ENCODE results near the gene DAAM2. TPM values are rescaled to one million over a fixed set of nuclear protein-coding genes. Genes with fewer than 3 reads are reported as not detected.

DAAM2 gene
- total and polyA plus RNA-seq, 2 donors (not counting 3 experiments of a cell fraction or from before 2014, with no cell fraction given), result 0.42 to 0.44 TPM

DNA sequence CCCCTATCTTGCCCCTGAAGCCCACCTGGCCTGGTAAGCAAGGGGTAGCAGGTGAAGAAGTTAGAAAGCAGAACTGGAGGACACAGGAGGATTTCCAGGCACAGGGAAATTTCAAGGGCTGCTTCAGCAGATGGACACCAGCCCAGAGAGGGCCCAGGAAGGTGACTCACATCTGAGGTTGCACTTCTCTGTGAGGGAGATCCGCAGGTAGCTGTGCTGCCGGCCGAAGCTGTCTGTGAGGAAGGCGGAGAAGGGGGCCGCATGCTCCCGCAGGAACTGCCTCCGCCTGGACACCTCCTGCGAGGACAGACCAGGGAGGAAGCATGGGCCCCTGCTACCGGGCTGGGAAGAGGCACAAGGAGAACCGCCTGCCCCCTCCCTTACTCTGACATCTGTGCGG lies 135.0 kb downstream of the DAAM2 start:
- Histone ChIP-seq H3K4me1 (ENCODE audit: control insufficient read depth, extremely low read depth, insufficient read depth, low read length) (no peaks in the 10 kb centered on the region), H3K9me1 (replicated peaks; ENCODE audit: control insufficient read depth, extremely low read depth, insufficient read depth, low read length) (no peaks in the 10 kb centered on the region), H3K36me3 (ENCODE audit: control insufficient read depth in 2 of 2, extremely low read depth in 1 of 2, insufficient read depth in 2 of 2, low read length in 2 of 2) (peaks cover 0 to 2% of the 10 kb centered on the region in 2 experiments), H3K9ac (replicated peaks; ENCODE audit: extremely low read depth, insufficient read depth, low read length) (no peak overlapping the region), H3K27ac (ENCODE audit: insufficient read depth, low read depth, low read length) (no peak overlapping the region), H3K4me2 (ENCODE audit: insufficient read depth, low read length) (no peak overlapping the region), H3K27me3 (ENCODE audit: control insufficient read depth in 2 of 2, insufficient read depth in 2 of 2, low read length in 2 of 2) (no peaks in the 10 kb centered on the region), H2AFZ (ENCODE audit: low read depth, low read length) (no peak overlapping the region), H3K9me3 (replicated peaks; ENCODE audit: control insufficient read depth, insufficient read depth, low read length) (no peaks in the 10 kb centered on the region), H3K4me3 (replicated peaks in 1 of 3; ENCODE audit: insufficient read depth in 1 of 3, low read depth in 1 of 3, low read length in 3 of 3) (no peak overlapping the region), H3K79me2 (ENCODE audit: control insufficient read depth, insufficient read depth, low read length) (no peaks in the 10 kb centered on the region), H4K20me1 (replicated peaks; ENCODE audit: control insufficient read depth, extremely low read depth, insufficient read depth, low read length) (no peaks in the 10 kb centered on the region)
- dilution Hi-C loops (cut with MboI; ENCODE audit: extremely low pct_ligation_motif_present, low sequenced_read_pairs), result no loop called here
- DNase-seq (ENCODE audit: low read depth, low spot score) (no peak), FAIRE-seq (no peak)
- ChIA-PET CTCF (no interaction called here), POLR2A (no interaction called here)
- BruUV-seq (replicated peaks), result no TSS peak
- intact Hi-C loops (cut with micrococcal nuclease), result no loop called here
- TF ChIP-seq MYC (IDR thresholded peaks at IDR 0.05; ENCODE audit: low read depth, low read length), result no peak
- no peak for TF ChIP-seq JUN (IDR thresholded peaks at IDR 0.05; ENCODE audit: borderline replicate concordance, insufficient read depth, insufficient read length, low read depth)
- TF ChIP-seq EZH2 (IDR thresholded peaks at IDR 0.05; ENCODE audit: borderline replicate concordance, low read depth, low read length, severe bottlenecking), result no peak

GRCh38 chr6:39929039-39929732 lies 137.0 kb downstream of the DAAM2 start:
- POLR2A ChIA-PET, result no interaction called here

More at GRCh38 chr6:39929039-39929732, 137.0 kb downstream of the DAAM2 start:
- FAIRE-seq, result no peak
- Histone ChIP-seq H3K27ac (ENCODE audit: insufficient read depth, low read depth, low read length) (no peak overlapping the region), H3K4me3 (replicated peaks in 1 of 3; ENCODE audit: insufficient read depth in 1 of 3, low read depth in 1 of 3, low read length in 3 of 3) (no peak overlapping the region), H3K27me3 (ENCODE audit: control insufficient read depth in 2 of 2, insufficient read depth in 2 of 2, low read length in 2 of 2) (no peaks in the 10 kb centered on the region), H3K9me3 (replicated peaks; ENCODE audit: control insufficient read depth, insufficient read depth, low read length) (no peaks in the 10 kb centered on the region), H3K4me2 (ENCODE audit: insufficient read depth, low read length) (no peak overlapping the region), H3K9me1 (replicated peaks; ENCODE audit: control insufficient read depth, extremely low read depth, insufficient read depth, low read length) (no peaks in the 10 kb centered on the region), H2AFZ (ENCODE audit: low read depth, low read length) (no peak overlapping the region), H3K4me1 (ENCODE audit: control insufficient read depth, extremely low read depth, insufficient read depth, low read length) (peaks cover 5% of the 10 kb centered on the region), H3K79me2 (ENCODE audit: control insufficient read depth, insufficient read depth, low read length) (no peaks in the 10 kb centered on the region), H3K36me3 (ENCODE audit: control insufficient read depth in 2 of 2, extremely low read depth in 1 of 2, insufficient read depth in 2 of 2, low read length in 2 of 2) (peaks cover 0 to 2% of the 10 kb centered on the region in 2 experiments), H4K20me1 (replicated peaks; ENCODE audit: control insufficient read depth, extremely low read depth, insufficient read depth, low read length) (no peaks in the 10 kb centered on the region), H3K9ac (replicated peaks; ENCODE audit: extremely low read depth, insufficient read depth, low read length) (no peak overlapping the region)
- CTCF ChIA-PET, result no interaction called here
- dilution Hi-C loops (cut with MboI; ENCODE audit: extremely low pct_ligation_motif_present, low sequenced_read_pairs) (no loop called here), intact Hi-C loops (cut with micrococcal nuclease) (no loop called here)
- no peak for TF ChIP-seq FOS (IDR thresholded peaks at IDR 0.05; ENCODE audit: borderline replicate concordance, insufficient read depth, low read length)
- no peak for TF ChIP-seq MYC (IDR thresholded peaks at IDR 0.05; ENCODE audit: low read depth, low read length)
- TF ChIP-seq, protein P1, sequence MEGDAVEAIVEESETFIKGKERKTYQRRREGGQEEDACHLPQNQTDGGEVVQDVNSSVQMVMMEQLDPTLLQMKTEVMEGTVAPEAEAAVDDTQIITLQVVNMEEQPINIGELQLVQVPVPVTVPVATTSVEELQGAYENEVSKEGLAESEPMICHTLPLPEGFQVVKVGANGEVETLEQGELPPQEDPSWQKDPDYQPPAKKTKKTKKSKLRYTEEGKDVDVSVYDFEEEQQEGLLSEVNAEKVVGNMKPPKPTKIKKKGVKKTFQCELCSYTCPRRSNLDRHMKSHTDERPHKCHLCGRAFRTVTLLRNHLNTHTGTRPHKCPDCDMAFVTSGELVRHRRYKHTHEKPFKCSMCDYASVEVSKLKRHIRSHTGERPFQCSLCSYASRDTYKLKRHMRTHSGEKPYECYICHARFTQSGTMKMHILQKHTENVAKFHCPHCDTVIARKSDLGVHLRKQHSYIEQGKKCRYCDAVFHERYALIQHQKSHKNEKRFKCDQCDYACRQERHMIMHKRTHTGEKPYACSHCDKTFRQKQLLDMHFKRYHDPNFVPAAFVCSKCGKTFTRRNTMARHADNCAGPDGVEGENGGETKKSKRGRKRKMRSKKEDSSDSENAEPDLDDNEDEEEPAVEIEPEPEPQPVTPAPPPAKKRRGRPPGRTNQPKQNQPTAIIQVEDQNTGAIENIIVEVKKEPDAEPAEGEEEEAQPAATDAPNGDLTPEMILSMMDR (IDR thresholded peaks at IDR 0.05; ENCODE audit: extremely low read depth in 1 of 2, insufficient read depth in 1 of 2, low read depth in 1 of 2, low read length in 2 of 2), result no peak
- no peak for TF ChIP-seq JUN (IDR thresholded peaks at IDR 0.05; ENCODE audit: borderline replicate concordance, insufficient read depth, insufficient read length, low read depth)
- TF ChIP-seq POLR2A (IDR thresholded peaks at IDR 0.05; ENCODE audit: low read depth, low read length), result no peak
- TF ChIP-seq GATA2 (IDR thresholded peaks at IDR 0.05; ENCODE audit: insufficient read depth, insufficient read length, low read depth, low read length), result no peak
- TF ChIP-seq, protein P2, sequence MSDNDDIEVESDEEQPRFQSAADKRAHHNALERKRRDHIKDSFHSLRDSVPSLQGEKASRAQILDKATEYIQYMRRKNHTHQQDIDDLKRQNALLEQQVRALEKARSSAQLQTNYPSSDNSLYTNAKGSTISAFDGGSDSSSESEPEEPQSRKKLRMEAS (IDR thresholded peaks at IDR 0.05; ENCODE audit: insufficient read depth, insufficient read length), result no peak
- no peak for TF ChIP-seq EZH2 (IDR thresholded peaks at IDR 0.05; ENCODE audit: borderline replicate concordance, low read depth, low read length, severe bottlenecking)
- TF ChIP-seq POLR2AphosphoS5 (IDR thresholded peaks at IDR 0.05; ENCODE audit: insufficient read depth, low read depth, low read length), result no peak
- no TSS peak for BruUV-seq (replicated peaks)
- DNase-seq (ENCODE audit: low read depth, low spot score), result no peak
